ENCODE data around the gene KCNJ1. TPM values are rescaled to one million over a fixed set of nuclear protein-coding genes. Genes with fewer than 3 reads are reported as not detected.

KCNJ1 gene
- total RNA-seq: 175 TPM
- polyA plus RNA-seq (ENCODE audit: insufficient read depth, low read depth, low replicate concordance): 355 TPM
- long read RNA-seq, donor 1, full-length matches to known transcripts: 9 of 9 reads
- long read RNA-seq, donor 1, partial matches to known transcripts: 0 of 9 reads
- long read RNA-seq, donor 1, other reads (novel, unspliced or antisense): 0 of 9 reads
- long read RNA-seq, donor 2, full-length matches to known transcripts: 16 of 16 reads
- long read RNA-seq, donor 2, partial matches to known transcripts: 0 of 16 reads
- long read RNA-seq, donor 2, other reads (novel, unspliced or antisense): 0 of 16 reads
- long read RNA-seq, donor 3, full-length matches to known transcripts: 35 of 35 reads
- long read RNA-seq, donor 3, partial matches to known transcripts: 0 of 35 reads
- long read RNA-seq, donor 3, other reads (novel, unspliced or antisense): 0 of 35 reads
- long read RNA-seq, donor 4, full-length matches to known transcripts: 6 of 6 reads
- long read RNA-seq, donor 4, partial matches to known transcripts: 0 of 6 reads
- long read RNA-seq, donor 4, other reads (novel, unspliced or antisense): 0 of 6 reads
- long read RNA-seq, donor 5: 0 reads
- long read RNA-seq, donor 6, full-length matches to known transcripts: 44 of 44 reads
- long read RNA-seq, donor 6, partial matches to known transcripts: 0 of 44 reads
- long read RNA-seq, donor 6, other reads (novel, unspliced or antisense): 0 of 44 reads
- long read RNA-seq, donor 7, full-length matches to known transcripts: 48 of 61 reads
- long read RNA-seq, donor 7, partial matches to known transcripts: 1 of 61 reads
- long read RNA-seq, donor 7, other reads (novel, unspliced or antisense): 12 of 61 reads
- long read RNA-seq, donor 8, full-length matches to known transcripts: 7 of 7 reads
- long read RNA-seq, donor 8, partial matches to known transcripts: 0 of 7 reads
- long read RNA-seq, donor 8, other reads (novel, unspliced or antisense): 0 of 7 reads
- long read RNA-seq, donor 9, full-length matches to known transcripts: 7 of 7 reads
- long read RNA-seq, donor 9, partial matches to known transcripts: 0 of 7 reads
- long read RNA-seq, donor 9, other reads (novel, unspliced or antisense): 0 of 7 reads
- long read RNA-seq, donor 10, full-length matches to known transcripts: 15 of 15 reads
- long read RNA-seq, donor 10, partial matches to known transcripts: 0 of 15 reads
- long read RNA-seq, donor 10, other reads (novel, unspliced or antisense): 0 of 15 reads

DNA sequence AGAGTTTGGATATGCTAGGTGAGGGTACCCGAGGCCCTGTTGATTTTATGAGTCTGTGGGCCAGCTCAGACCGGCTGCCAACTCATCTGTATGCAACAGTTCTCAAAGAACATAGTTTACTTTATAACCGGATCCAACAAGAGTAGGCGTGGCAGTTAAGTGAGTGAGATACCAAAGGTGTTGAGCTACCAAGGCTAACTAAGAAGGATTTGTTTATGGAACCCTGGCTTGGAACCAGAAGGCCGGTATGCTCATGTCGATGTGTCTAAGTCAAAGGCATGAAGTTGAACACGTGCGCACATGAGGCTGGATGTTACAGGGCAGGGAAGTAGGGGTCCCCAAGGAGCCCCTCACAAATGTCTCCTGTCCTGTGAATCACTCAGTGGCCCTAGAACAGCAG is at the start of gene KCNJ1:
TSS of gene KCNJ1 (minus strand) at position 20 of the 400 bp plus-strand sequence. CDS start 27,053 bp downstream, outside the sequence.
- FAIRE-seq (no peak), DNase-seq (peak in 2 of 5 donors; percentile 23 to 41)
- Histone ChIP-seq H3K9me3 (ENCODE audit: control insufficient read depth in 2 of 3, insufficient read depth in 1 of 3, low read length in 3 of 3) (no peaks in the 10 kb centered on the region), H3K27me3 (ENCODE audit: control insufficient read depth, insufficient read depth, low read length) (no peaks in the 10 kb centered on the region), H3K4me1 (ENCODE audit: control insufficient read depth in 2 of 3, insufficient read depth in 2 of 3, low read depth in 1 of 3, low read length in 3 of 3) (no peaks in the 10 kb centered on the region), H3K9ac (ENCODE audit: low read length in 3 of 3) (peak within 1 kb of the TSS; percentile 21 to 77 (median 63)), H3K4me3 (ENCODE audit: low read length in 3 of 3) (peak within 1 kb of the TSS; percentile 48 to 77 (median 76)), H3K36me3 (ENCODE audit: control insufficient read depth in 2 of 3, insufficient read depth in 3 of 3, low read length in 3 of 3) (no peaks in the 10 kb centered on the region), H3K27ac (ENCODE audit: low read depth in 2 of 2, low read length in 2 of 2) (peak within 1 kb of the TSS; percentile 91 to 97)
- intact Hi-C loops (cut with DNase I): no loop called here
- TF ChIP-seq, protein P1, sequence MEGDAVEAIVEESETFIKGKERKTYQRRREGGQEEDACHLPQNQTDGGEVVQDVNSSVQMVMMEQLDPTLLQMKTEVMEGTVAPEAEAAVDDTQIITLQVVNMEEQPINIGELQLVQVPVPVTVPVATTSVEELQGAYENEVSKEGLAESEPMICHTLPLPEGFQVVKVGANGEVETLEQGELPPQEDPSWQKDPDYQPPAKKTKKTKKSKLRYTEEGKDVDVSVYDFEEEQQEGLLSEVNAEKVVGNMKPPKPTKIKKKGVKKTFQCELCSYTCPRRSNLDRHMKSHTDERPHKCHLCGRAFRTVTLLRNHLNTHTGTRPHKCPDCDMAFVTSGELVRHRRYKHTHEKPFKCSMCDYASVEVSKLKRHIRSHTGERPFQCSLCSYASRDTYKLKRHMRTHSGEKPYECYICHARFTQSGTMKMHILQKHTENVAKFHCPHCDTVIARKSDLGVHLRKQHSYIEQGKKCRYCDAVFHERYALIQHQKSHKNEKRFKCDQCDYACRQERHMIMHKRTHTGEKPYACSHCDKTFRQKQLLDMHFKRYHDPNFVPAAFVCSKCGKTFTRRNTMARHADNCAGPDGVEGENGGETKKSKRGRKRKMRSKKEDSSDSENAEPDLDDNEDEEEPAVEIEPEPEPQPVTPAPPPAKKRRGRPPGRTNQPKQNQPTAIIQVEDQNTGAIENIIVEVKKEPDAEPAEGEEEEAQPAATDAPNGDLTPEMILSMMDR (IDR thresholded peaks at IDR 0.05; ENCODE audit: borderline replicate concordance, extremely low read depth, insufficient read depth): no peak

DNA sequence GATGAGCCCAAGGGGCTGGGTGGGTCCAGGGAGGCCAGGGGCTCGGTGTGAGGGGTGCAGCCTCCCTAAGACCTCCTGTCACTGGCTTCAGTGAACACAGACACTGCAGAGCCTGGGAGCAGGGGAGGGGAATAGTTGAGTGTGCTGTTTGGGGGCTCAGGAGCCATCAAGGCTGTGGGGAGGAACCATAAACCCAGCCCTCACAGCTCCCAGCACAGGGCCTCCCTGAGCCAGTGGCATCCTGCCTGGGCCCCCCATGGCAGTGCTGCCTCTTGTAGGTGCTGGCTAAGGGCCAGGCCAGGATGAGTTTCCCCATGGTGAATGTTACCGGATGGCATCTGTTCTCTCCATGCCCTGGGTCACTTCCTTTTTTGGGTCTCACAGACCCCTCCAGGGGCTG is 49.6 kb upstream of the KCNJ1 start:
- Histone ChIP-seq H3K27ac (ENCODE audit: low read depth in 2 of 2, low read length in 2 of 2) (no peak overlapping the region), H3K27me3 (ENCODE audit: control insufficient read depth, insufficient read depth, low read length) (no peaks in the 10 kb centered on the region), H3K9ac (ENCODE audit: low read length in 3 of 3) (no peak overlapping the region), H3K4me1 (ENCODE audit: control insufficient read depth in 2 of 3, insufficient read depth in 2 of 3, low read depth in 1 of 3, low read length in 3 of 3) (peaks cover 0 to 2% (median 0%) of the 10 kb centered on the region in 3 donors), H3K36me3 (ENCODE audit: control insufficient read depth in 2 of 3, insufficient read depth in 3 of 3, low read length in 3 of 3) (no peaks in the 10 kb centered on the region), H3K4me3 (ENCODE audit: low read length in 3 of 3) (no peak overlapping the region), H3K9me3 (ENCODE audit: control insufficient read depth in 2 of 3, insufficient read depth in 1 of 3, low read length in 3 of 3) (no peaks in the 10 kb centered on the region)
- no peak for FAIRE-seq
- TF ChIP-seq, protein P1 (IDR thresholded peaks at IDR 0.05; ENCODE audit: borderline replicate concordance, extremely low read depth, insufficient read depth): no peak
- intact Hi-C loops (cut with DNase I): no loop called here
- DNase-seq: peak in 1 of 5 donors; percentile 51

DNA sequence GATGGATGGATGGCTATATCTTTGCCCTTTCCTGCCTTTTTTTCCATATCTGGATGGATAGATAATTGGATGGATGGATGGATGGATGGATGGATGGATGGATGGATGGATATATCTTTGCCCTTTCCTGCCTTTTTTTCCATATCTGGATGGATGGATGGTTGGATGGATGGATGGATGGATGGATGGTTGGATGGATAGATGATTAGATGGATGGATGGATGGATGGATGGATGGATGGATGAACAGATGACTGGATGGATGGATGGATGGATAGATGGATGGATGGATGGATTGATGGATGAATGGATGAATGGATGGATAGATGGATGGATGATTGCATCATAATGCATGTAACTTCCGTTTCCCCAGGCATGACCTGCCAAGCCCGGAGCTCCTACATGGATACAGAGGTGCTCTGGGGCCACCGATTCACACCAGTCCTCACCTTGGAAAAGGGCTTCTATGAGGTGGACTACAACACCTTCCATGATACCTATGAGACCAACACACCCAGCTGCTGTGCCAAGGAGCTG is 49.0 kb upstream of the KCNJ1 start:
- intact Hi-C loops (cut with DNase I): no loop called here
- Histone ChIP-seq H3K36me3 (ENCODE audit: control insufficient read depth in 2 of 3, insufficient read depth in 3 of 3, low read length in 3 of 3) (no peaks in the 10 kb centered on the region), H3K4me1 (ENCODE audit: control insufficient read depth in 2 of 3, insufficient read depth in 2 of 3, low read depth in 1 of 3, low read length in 3 of 3) (peaks cover 0 to 2% (median 0%) of the 10 kb centered on the region in 3 donors), H3K4me3 (ENCODE audit: low read length in 3 of 3) (no peak overlapping the region), H3K27me3 (ENCODE audit: control insufficient read depth, insufficient read depth, low read length) (no peaks in the 10 kb centered on the region), H3K9me3 (ENCODE audit: control insufficient read depth in 2 of 3, insufficient read depth in 1 of 3, low read length in 3 of 3) (no peaks in the 10 kb centered on the region), H3K9ac (ENCODE audit: low read length in 3 of 3) (no peak overlapping the region), H3K27ac (ENCODE audit: low read depth in 2 of 2, low read length in 2 of 2) (no peak overlapping the region)
- TF ChIP-seq, protein P1 (IDR thresholded peaks at IDR 0.05; ENCODE audit: borderline replicate concordance, extremely low read depth, insufficient read depth): no peak
- DNase-seq (peak in 1 of 5 donors; percentile 39), FAIRE-seq (no peak)
